ENCODE data around the gene ESCO1. TPM values are rescaled to one million over a fixed set of nuclear protein-coding genes. Genes with fewer than 3 reads are reported as not detected.

Gene ESCO1
- total and polyA plus RNA-seq, 2 of the 4 experiments (the other 2 are of a cell fraction) = 3.1 to 4.5 TPM

GRCh38 chr18:21513741-21514140 lies 86.8 kb downstream of the ESCO1 start:
- Histone ChIP-seq H2AK5ac (ENCODE audit: low read depth, low read length) (no peak overlapping the region), H2AFZ (replicated peaks; ENCODE audit: low read length, poor library complexity) (no peak overlapping the region), H2BK15ac (ENCODE audit: low read depth, low read length) (no peak overlapping the region), H4K91ac (ENCODE audit: insufficient read depth, low read depth, low read length) (no peak overlapping the region), H2BK120ac (ENCODE audit: low read depth, low read length) (no peak overlapping the region), H3K23ac (ENCODE audit: low read depth, low read length) (no peak overlapping the region), H3K4ac (ENCODE audit: low read depth, low read length) (no peak overlapping the region), H3K4me1 (ENCODE audit: control insufficient read depth, insufficient read depth, low read length) (peaks cover 3% of the 10 kb centered on the region), H3K4me3 (ENCODE audit: insufficient read depth, low read depth, low read length) (no peak overlapping the region), H3K9me3 (ENCODE audit: control insufficient read depth, insufficient read depth, low read length) (no peaks in the 10 kb centered on the region), H2AK9ac (replicated peaks; ENCODE audit: low read depth, low read length, poor library complexity) (no peak overlapping the region), H3K27ac (ENCODE audit: insufficient read depth, low read length) (no peak overlapping the region), H3K9ac (ENCODE audit: low read depth, low read length) (no peak overlapping the region), H3K36me3 (ENCODE audit: control insufficient read depth, insufficient read depth, low read length) (peaks cover 2% of the 10 kb centered on the region), H4K20me1 (ENCODE audit: insufficient read depth, low read length) (no peaks in the 10 kb centered on the region), H3K14ac (replicated peaks; ENCODE audit: low read depth, low read length) (no peak overlapping the region), H3K9me1 (ENCODE audit: insufficient read depth, low read length) (no peaks in the 10 kb centered on the region), H2BK20ac (ENCODE audit: low read depth, low read length) (no peak overlapping the region), H4K5ac (ENCODE audit: low read depth, low read length) (peak overlapping the region; percentile 14; the same call in 1 of the 2 replicates), H3K18ac (ENCODE audit: low read depth, low read length) (0 out of 2 replicates have a peak overlapping the region, but pooled peaks have one; percentile 47), H3K4me2 (ENCODE audit: low read depth, low read length) (no peak overlapping the region; the same call in 1 of the 2 replicates), H2BK5ac (ENCODE audit: low read depth, low read length, poor library complexity, severe bottlenecking) (no peak overlapping the region), H3K56ac (ENCODE audit: extremely low read depth, insufficient read depth, low read length) (no peak overlapping the region), H4K8ac (ENCODE audit: low read depth in 2 of 2, low read length in 2 of 2) (no peak overlapping the region), H3K27me3 (ENCODE audit: control insufficient read depth, insufficient read depth, low read length) (no peaks in the 10 kb centered on the region), H3K79me1 (ENCODE audit: low read depth in 1 of 2, low read length in 2 of 2) (no peaks in the 10 kb centered on the region)
- CTCF ChIA-PET = no interaction called here
- intact Hi-C loops (cut with micrococcal nuclease) (no loop called here), in situ Hi-C loops (cut with MboI; ENCODE audit: low sequenced_read_pairs) (no loop called here), dilution Hi-C loops (cut with HindIII; ENCODE audit: low sequenced_read_pairs, unreplicated experiment) (no loop called here)
- 94% methylated on average over 3 of the region's 5 CpGs; no CpG with 5 or more reads in 1 of the 2 experiments for WGBS, 2 experiments (ENCODE audit: extremely low coverage in 2 of 2, insufficient read length in 1 of 2)
- DNase-seq (no peak), ATAC-seq (ENCODE audit: low read depth) (no peak; the same call in 1 of the 2 replicates)
- BruUV-seq (replicated peaks) = no TSS peak
- POLR2A ChIA-PET (ENCODE audit: unreplicated experiment) = no interaction called here
- no peak for TF ChIP-seq CEBPB (IDR thresholded peaks at IDR 0.05; ENCODE audit: low read depth, low read length)
- TF ChIP-seq POLR2A (IDR thresholded peaks at IDR 0.05; ENCODE audit: low read depth, low read length) = no peak
- no peak for TF ChIP-seq RAD21 (IDR thresholded peaks at IDR 0.05; ENCODE audit: low read length)
- TF ChIP-seq CTCF (conservative IDR thresholded peaks at IDR 0.05; ENCODE audit: low read depth, low read length) = no peak
- no peak for TF ChIP-seq ELK1 (IDR thresholded peaks at IDR 0.05; ENCODE audit: borderline replicate concordance, low read depth, low read length)
- TF ChIP-seq RCOR1 (IDR thresholded peaks at IDR 0.05; ENCODE audit: insufficient replicate concordance, low read length) = no peak
- no peak for TF ChIP-seq SMC3 (IDR thresholded peaks at IDR 0.05; ENCODE audit: low read depth, low read length)
- TF ChIP-seq MAZ (IDR thresholded peaks at IDR 0.05; ENCODE audit: borderline replicate concordance, low read depth, low read length) = no peak
- no peak for TF ChIP-seq MAFK (IDR thresholded peaks at IDR 0.05; ENCODE audit: low read depth, low read length)
- TF ChIP-seq USF2 (IDR thresholded peaks at IDR 0.05; ENCODE audit: low read depth, low read length) = no peak

Measured in IMR-90 (cell line).